Activated naive CD4-positive, alpha-beta T cell treated with anti-CD3 and anti-CD28 coated beads, Interleukin-2, amount 10 ng/mL, durations not matched to agents 7 days and 5 days (primary cell): Measurements from ENCODE around the gene SNURF.
"Not testable (repeated sequence)": the region's sequence is repeated elsewhere in the genome, so short reads cannot be mapped to it uniquely, and the experiment has no call there.

Source experiments
- CTCF ChIA-PET: fragments of 350-600 bp; sonication (Branson Sonifier 250); formaldehyde crosslinking; loops from one replicate; lab custom pipeline; 2021; ENCODE audit warnings: antibody characterized with exemption; lab: Charles Lee
- DNase-seq: peaks from one replicate; pipeline ENCODE4 v3.0.0-alpha.2; 2020
- H3K27ac Mint-ChIP-seq: one replicate; pipeline ENCODE4 v1.8.0; 2021; ENCODE audit warnings: mild to moderate bottlenecking, moderate library complexity, mixed read lengths
- H3K27me3 Mint-ChIP-seq: one replicate; pipeline ENCODE4 v1.8.0; 2021; ENCODE audit warnings: mild to moderate bottlenecking, mixed read lengths
- H3K36me3 Mint-ChIP-seq: one replicate; pipeline ENCODE4 v1.8.0; 2021; ENCODE audit warnings: mixed read lengths
- H3K4me1 Mint-ChIP-seq: one replicate; pipeline ENCODE4 v1.8.0; 2021; ENCODE audit warnings: mixed read lengths
- H3K4me3 Mint-ChIP-seq: one replicate; pipeline ENCODE4 v1.8.0; 2021; ENCODE audit warnings: mild to moderate bottlenecking, moderate library complexity, mixed read lengths
- H3K9me3 Mint-ChIP-seq: one replicate; pipeline ENCODE4 v1.8.0; 2021; ENCODE audit warnings: mixed read lengths

The SNURF gene, protein sequence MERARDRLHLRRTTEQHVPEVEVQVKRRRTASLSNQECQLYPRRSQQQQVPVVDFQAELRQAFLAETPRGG

DNA sequence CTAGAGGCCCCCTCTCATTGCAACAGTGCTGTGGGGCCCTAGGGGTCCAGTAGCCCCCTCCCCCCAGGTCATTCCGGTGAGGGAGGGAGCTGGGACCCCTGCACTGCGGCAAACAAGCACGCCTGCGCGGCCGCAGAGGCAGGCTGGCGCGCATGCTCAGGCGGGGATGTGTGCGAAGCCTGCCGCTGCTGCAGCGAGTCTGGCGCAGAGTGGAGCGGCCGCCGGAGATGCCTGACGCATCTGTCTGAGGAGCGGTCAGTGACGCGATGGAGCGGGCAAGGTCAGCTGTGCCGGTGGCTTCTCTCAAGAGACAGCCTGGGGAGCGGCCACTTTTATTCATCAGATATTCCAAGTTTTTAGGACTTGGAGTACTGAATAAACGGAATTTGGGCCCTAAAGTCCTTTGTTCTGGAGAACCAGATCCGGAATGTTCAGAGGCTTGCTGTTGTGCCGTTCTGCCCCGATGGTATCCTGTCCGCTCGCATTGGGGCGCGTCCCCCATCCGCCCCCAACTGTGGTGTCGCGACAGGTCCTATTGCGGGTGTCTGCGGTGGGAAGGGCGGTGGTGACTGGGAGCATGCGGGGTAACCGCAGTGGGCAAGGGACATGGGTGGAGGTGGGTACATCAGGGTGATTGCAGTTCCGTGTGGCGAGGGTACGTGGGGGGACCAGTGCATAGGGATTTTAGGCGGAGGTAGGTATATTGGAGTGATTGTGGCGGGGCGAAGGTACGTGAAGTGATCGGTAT lies at the start of gene SNURF, which contains the start of gene SNRPN:
TSS of gene SNURF (plus strand) at position 205 of the 748 bp plus-strand sequence. CDS start at position 267, 62 bp downstream.
TSS of gene SNRPN (plus strand) at position 205 of the 748 bp plus-strand sequence. CDS start 19,467 bp downstream, outside the sequence.
- peak; percentile 68 for DNase-seq
- peaks cover 16% of the 10 kb centered on the region for H3K4me1 Mint-ChIP-seq
- peaks cover 14% of the 10 kb centered on the region for H3K36me3 Mint-ChIP-seq
- H3K9me3 Mint-ChIP-seq, result peaks cover 19% of the 10 kb centered on the region
- CTCF ChIA-PET, result no interaction called here
- H3K27ac Mint-ChIP-seq, result peak within 1 kb of the TSS; percentile 93
- peak within 1 kb of the TSS; percentile 82 for H3K4me3 Mint-ChIP-seq
- H3K27me3 Mint-ChIP-seq, result peaks cover 6% of the 10 kb centered on the region

DNA sequence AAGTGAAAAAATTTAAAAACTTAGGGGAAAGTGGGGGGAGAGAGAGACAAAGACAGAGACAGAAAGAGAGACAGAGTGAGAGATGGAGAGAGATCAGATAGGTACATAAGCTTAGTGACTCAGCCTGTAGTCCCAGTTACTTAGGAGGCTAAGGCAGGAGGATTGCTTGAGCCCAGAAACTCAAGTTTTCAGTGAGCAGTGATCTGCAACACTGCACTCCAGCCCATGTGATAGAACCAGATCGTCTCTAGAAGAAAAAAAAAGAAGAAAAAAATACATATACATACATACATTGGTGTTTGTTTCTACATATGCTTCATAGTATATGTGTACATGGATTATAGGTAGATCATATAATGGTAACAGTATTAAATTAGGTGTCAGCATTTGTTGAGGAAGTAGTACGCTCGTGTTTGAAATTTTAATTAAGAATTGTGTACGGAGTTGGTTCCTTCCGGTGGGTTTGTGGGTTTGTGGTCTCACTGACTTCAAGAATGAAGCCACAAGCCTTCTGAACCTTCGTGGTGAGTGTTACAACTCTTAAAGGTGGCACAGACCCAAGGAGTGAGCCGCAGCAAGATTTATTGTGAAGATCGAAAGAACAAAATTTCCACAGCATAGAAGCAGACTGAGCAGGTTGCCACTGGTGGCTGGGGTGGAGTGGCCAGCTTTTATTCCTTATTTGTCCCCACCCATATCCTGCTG lies 38.3 kb upstream of the SNURF start:
- peak; percentile 21 for DNase-seq
- Mint-ChIP-seq H3K27me3 (no peaks in the 10 kb centered on the region), H3K4me3 (no peak overlapping the region), H3K9me3 (peaks cover 50% of the 10 kb centered on the region), H3K36me3 (no peaks in the 10 kb centered on the region), H3K4me1 (peaks cover 4% of the 10 kb centered on the region), H3K27ac (no peak overlapping the region)
- CTCF ChIA-PET, result no interaction called here

GRCh38 chr15:24917431-24917830 lies 37.4 kb upstream of the SNURF start:
- peaks cover 4% of the 10 kb centered on the region for H3K4me1 Mint-ChIP-seq
- H3K27me3 Mint-ChIP-seq, result no peaks in the 10 kb centered on the region
- H3K9me3 Mint-ChIP-seq, result peaks cover 54% of the 10 kb centered on the region
- no peak for DNase-seq
- CTCF ChIA-PET, result no interaction called here
- no peak overlapping the region for H3K27ac Mint-ChIP-seq
- H3K36me3 Mint-ChIP-seq, result no peaks in the 10 kb centered on the region
- H3K4me3 Mint-ChIP-seq, result no peak overlapping the region

GRCh38 chr15:24919446-24919845 lies 35.3 kb upstream of the SNURF start:
- Mint-ChIP-seq H3K4me1 (peaks cover 4% of the 10 kb centered on the region), H3K36me3 (no peaks in the 10 kb centered on the region), H3K27ac (no peak overlapping the region), H3K9me3 (peaks cover 50% of the 10 kb centered on the region), H3K4me3 (no peak overlapping the region), H3K27me3 (no peaks in the 10 kb centered on the region)
- CTCF ChIA-PET, result no interaction called here
- no peak for DNase-seq

DNA sequence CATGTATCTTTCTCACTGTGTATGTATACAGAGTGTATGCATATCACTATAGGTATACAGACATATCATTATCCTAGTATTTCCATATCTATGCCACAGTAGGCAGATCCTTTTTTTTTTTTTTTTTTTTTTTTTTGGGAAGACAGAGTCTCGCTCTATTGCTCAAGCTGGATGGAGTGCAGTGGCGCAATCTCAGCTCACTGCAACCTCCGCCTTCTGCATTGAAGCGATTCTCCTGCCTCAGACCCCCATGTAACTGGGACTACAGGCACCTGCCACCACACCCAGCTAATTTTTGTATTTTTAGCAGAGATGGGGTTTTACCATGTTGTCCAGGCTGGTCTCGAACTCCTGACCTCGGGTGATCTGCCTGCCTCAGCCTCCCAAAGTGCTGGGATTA lies 32.0 kb upstream of the SNURF start:
- CTCF ChIA-PET, H3K36me3 Mint-ChIP-seq, H3K27ac Mint-ChIP-seq, H3K27me3 Mint-ChIP-seq, DNase-seq, H3K4me3 Mint-ChIP-seq, H3K4me1 Mint-ChIP-seq: not testable (repeated sequence)
- H3K9me3 Mint-ChIP-seq, result peaks cover 34% of the 10 kb centered on the region

DNA sequence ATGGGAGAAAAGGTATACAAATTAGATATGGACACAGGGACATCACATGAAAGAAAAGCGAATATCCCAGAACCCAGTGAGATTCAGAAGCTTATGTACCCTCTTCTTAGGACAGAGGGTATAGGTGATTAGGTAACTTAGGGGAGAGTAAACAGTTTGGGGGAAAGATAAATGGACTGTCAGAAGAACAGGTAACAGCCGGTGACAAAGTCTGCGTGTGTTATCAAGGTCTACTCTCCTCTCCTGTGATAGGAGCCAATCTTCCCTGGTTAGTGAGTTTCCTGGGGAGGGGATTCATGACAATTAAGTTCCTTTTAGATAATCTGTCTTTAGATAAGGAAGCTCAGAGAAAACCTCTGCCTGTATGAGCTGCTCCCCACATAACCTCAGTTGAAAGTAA lies 30.6 kb upstream of the SNURF start:
- no peak overlapping the region for H3K27ac Mint-ChIP-seq
- CTCF ChIA-PET, result no interaction called here
- no peaks in the 10 kb centered on the region for H3K4me1 Mint-ChIP-seq
- no peaks in the 10 kb centered on the region for H3K27me3 Mint-ChIP-seq
- DNase-seq, result no peak
- H3K4me3 Mint-ChIP-seq, result no peak overlapping the region
- peaks cover 38% of the 10 kb centered on the region for H3K9me3 Mint-ChIP-seq
- H3K36me3 Mint-ChIP-seq, result no peaks in the 10 kb centered on the region

- Mint-ChIP-seq H3K4me1 (no peaks in the 10 kb centered on the region), H3K9me3 (peaks cover 35% of the 10 kb centered on the region), H3K27ac (no peak overlapping the region), H3K36me3 (no peaks in the 10 kb centered on the region), H3K4me3 (no peak overlapping the region), H3K27me3 (no peaks in the 10 kb centered on the region)
- CTCF ChIA-PET, result no interaction called here
- DNase-seq, result no peak
Observed at GRCh38 chr15:24924621-24925020, 30.2 kb upstream of the SNURF start.

DNA sequence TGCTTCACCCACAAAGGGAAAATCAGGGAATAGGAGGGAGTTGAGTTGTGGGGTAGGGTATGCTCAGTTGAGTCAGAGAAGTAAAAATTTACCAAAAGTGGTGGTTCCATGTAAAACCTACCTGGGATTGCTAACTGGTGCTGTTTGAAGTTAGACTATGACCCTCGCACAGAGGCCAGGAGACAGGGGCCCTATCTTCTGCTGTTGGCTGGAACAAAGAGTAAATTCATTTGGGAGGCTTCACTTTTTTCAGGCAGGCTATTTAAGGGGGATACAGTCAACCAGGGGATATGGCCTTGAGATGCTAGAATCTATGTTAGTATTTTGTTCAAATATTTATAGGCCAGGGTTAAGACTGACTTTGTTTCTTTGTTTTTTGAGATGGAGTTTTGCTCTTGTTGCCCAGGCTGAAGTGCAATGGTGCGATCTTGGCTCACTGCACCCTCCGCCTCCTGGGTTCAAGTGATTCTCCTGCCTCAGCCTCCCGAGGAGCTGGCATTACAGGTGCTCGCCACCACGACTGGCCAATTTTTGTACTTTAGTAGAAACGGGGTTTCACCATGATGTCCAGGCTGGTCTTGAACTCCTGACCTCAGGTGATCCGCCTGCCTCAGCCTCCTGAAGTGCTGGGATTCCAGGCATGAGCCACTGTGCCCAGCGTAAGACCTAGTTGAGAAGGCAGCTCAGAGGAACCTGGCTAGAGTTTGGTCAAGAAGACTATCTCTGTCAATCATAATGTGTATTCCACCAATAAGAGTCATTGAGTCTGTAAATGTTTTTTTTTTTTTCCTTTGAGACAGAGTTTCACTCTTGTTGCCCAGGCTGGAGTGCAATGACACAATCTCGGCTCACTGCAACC lies 22.7 kb upstream of the SNURF start:
- H3K4me3 Mint-ChIP-seq, DNase-seq, H3K27ac Mint-ChIP-seq, H3K4me1 Mint-ChIP-seq, H3K36me3 Mint-ChIP-seq, CTCF ChIA-PET, H3K27me3 Mint-ChIP-seq: not testable (repeated sequence)
- peaks cover 36% of the 10 kb centered on the region for H3K9me3 Mint-ChIP-seq

DNA sequence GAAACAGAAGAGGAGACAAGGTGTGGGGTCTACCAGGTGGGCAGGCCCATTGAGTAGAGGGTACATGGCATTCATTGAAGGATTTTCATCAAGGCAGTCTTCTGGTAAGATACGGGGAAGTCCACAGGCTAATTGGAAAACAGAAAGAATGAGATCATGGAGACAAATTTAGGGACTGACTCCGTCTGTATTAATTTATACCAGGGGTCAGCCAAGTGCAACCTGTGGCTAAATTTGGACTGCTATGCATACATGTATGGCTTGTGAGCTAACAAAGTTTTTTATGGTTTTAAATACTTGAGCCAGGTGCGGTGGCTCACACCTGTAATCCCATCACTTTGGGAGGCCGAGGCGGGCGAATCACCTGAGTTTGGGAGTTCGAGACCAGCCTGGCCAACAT lies 21.1 kb upstream of the SNURF start:
- no peak overlapping the region for H3K27ac Mint-ChIP-seq
- H3K4me3 Mint-ChIP-seq, result no peak overlapping the region
- DNase-seq, result no peak
- CTCF ChIA-PET, result no interaction called here
- no peaks in the 10 kb centered on the region for H3K36me3 Mint-ChIP-seq
- H3K27me3 Mint-ChIP-seq, result no peaks in the 10 kb centered on the region
- no peaks in the 10 kb centered on the region for H3K4me1 Mint-ChIP-seq
- H3K9me3 Mint-ChIP-seq, result peaks cover 40% of the 10 kb centered on the region

- H3K4me1 Mint-ChIP-seq, CTCF ChIA-PET, DNase-seq, H3K27ac Mint-ChIP-seq, H3K36me3 Mint-ChIP-seq, H3K4me3 Mint-ChIP-seq, H3K27me3 Mint-ChIP-seq: not testable (repeated sequence)
- peaks cover 47% of the 10 kb centered on the region for H3K9me3 Mint-ChIP-seq
Observed at GRCh38 chr15:24938224-24938623, 16.6 kb upstream of the SNURF start.

DNA sequence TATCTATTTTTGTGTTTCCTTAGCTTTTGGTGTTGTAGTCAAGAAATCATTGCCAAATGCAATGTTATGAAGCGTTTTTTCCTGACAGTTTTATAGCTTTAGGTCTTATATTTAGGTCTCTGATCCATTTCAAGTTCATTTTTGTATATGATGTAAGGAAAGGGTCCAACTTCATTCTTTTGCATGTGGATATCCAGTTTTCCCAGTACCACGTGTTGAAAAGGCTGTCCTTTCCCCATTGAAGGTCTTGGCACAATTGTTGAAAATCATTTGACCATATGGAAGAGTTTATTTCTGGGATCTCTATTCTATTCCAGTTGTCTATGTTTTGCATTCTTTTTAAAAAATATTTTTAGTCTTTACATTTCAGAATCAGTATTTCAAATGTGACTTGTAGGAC lies 14.6 kb upstream of the SNURF start:
- CTCF ChIA-PET, result no interaction called here

GRCh38 chr15:24943361-24943760 lies 11.4 kb upstream of the SNURF start:
- no peak for DNase-seq
- Mint-ChIP-seq H3K27me3 (no peaks in the 10 kb centered on the region), H3K4me3 (no peak overlapping the region), H3K4me1 (no peaks in the 10 kb centered on the region), H3K36me3 (no peaks in the 10 kb centered on the region), H3K27ac (no peak overlapping the region), H3K9me3 (peaks cover 27% of the 10 kb centered on the region)
- CTCF ChIA-PET, result no interaction called here

More for the DNA sequence above, 14.6 kb upstream of the SNURF start:
- Mint-ChIP-seq H3K36me3 (no peaks in the 10 kb centered on the region), H3K9me3 (peaks cover 41% of the 10 kb centered on the region), H3K4me3 (no peak overlapping the region), H3K4me1 (no peaks in the 10 kb centered on the region), H3K27ac (no peak overlapping the region), H3K27me3 (no peaks in the 10 kb centered on the region)
- no peak for DNase-seq

- Mint-ChIP-seq H3K4me3 (no peak overlapping the region), H3K9me3 (peaks cover 20% of the 10 kb centered on the region), H3K27me3 (no peaks in the 10 kb centered on the region), H3K27ac (no peak overlapping the region), H3K36me3 (no peaks in the 10 kb centered on the region), H3K4me1 (no peaks in the 10 kb centered on the region)
- CTCF ChIA-PET, result no interaction called here
- DNase-seq, result no peak
Observed at GRCh38 chr15:24944954-24945353, 9.8 kb upstream of the SNURF start.

DNA sequence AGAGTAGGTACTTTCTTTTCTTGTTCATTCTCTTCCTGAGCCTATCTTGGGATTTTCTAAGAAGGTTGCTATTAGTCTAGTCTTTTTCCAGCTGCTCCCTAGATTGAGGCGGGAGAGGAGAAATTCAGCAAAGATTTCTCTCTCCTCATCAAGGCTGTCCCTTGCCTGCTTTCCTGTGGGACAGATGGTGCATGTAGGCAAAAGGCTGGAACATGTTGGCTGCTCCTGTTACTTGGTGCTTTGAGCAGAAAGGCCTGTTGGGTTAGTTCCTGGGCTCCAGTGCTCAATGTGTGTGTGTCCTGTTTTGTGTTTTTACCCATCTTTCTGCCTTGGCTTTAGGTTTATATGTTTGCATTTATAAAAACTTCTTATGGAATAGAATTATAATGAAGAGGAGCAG lies 9.1 kb upstream of the SNURF start:
- DNase-seq, result no peak
- Mint-ChIP-seq H3K36me3 (no peaks in the 10 kb centered on the region), H3K9me3 (peaks cover 18% of the 10 kb centered on the region), H3K4me3 (no peak overlapping the region), H3K27ac (no peak overlapping the region), H3K27me3 (no peaks in the 10 kb centered on the region), H3K4me1 (no peaks in the 10 kb centered on the region)
- CTCF ChIA-PET, result no interaction called here
